Sigmoid colon (tissue), 3 donors: Measurements from ENCODE around the gene BBX.
"Not testable (repeated sequence)": the region's sequence is repeated elsewhere in the genome, so short reads cannot be mapped to it uniquely, and the experiment has no call there.

Experiments used
- CTCF ChIP-seq, 4 experiments: fragments of 450-650 bp in 3 of 4; fragments of 200-600 bp in 1 of 4; IDR thresholded peaks; one replicate each; pipeline ENCODE4 v1.5.1; 2016 to 2019; ENCODE audit warnings: antibody characterized with exemption in 4 of 4, mild to moderate bottlenecking in 3 of 4, moderate library complexity in 2 of 4
- POLR2A ChIP-seq, 2 donors: fragments of 450-650 bp; IDR thresholded peaks; one replicate each; pipeline ENCODE4 v1.6.1; 2016; ENCODE audit warnings: antibody characterized with exemption in 2 of 2, mild to moderate bottlenecking in 2 of 2, moderate library complexity in 2 of 2

GRCh38 chr3:107697855-107698254, 175.1 kb downstream of the BBX start:
- TF ChIP-seq CTCF, POLR2A (IDR thresholded peaks at IDR 0.05): not testable (repeated sequence)
